Lower leg skin (tissue), 4 donors: ENCODE data around the gene UGT1A1. TPM values are rescaled to one million over a fixed set of nuclear protein-coding genes. Genes with fewer than 3 reads are reported as not detected.
A peak's percentile ranks its signal among the peaks of the same experiment; 100 is the strongest.

Experiments used
- DNase-seq, 2 donors: peaks; one replicate each; pipeline ENCODE4 v3.0.0-alpha.2; 2019; ENCODE audit warnings: low spot score in 2 of 2
- H3K4me3 ChIP-seq: fragments of 200-600 bp; sonication (generic); 2 replicates; pipeline ENCODE4 v1.5.1; 2017; ENCODE audit warnings: mild to moderate bottlenecking, low read depth; ENCODE audit not compliant: poor library complexity, severe bottlenecking
- CTCF ChIP-seq, 3 donors: fragments of 450-650 bp; IDR thresholded peaks; one replicate each; pipeline ENCODE4 v1.5.1; 2016; ENCODE audit warnings: antibody characterized with exemption in 3 of 3, mild to moderate bottlenecking in 3 of 3, moderate library complexity in 2 of 3
- POLR2A ChIP-seq, 2 donors: fragments of 450-650 bp; IDR thresholded peaks; one replicate each; pipeline ENCODE4 v1.6.1; 2016 to 2017; ENCODE audit warnings: antibody characterized with exemption in 2 of 2, mild to moderate bottlenecking in 1 of 2, moderate library complexity in 1 of 2
- WGBS, 2 donors: methylation state at CpG; one replicate each; pipeline ENCODE4 v1.1.5; 2018; 5-methylcytosine and 5-hydroxymethylcytosine counted together
- intact Hi-C: fragments of 100-400 bp; cut with DNase I; formaldehyde crosslinking; loops from one replicate; pipeline ENCODE4 v1.15.0; 2023; ENCODE audit warnings: low total_unique reads
- total RNA-seq, 4 donors: library from RNA; depleted of rRNA; stranded (reverse); fragments of >200 nt; gene quantifications; one replicate each; pipeline ENCODE4 v1.1.0, GENCODE V29; 2016

The UGT1A1 gene
- total RNA-seq, 4 donors from 2014 or later: 0.21 to 0.80 (median 0.36) TPM

- intact Hi-C loops: no loop called here
- H3K4me3 ChIP-seq: no peak overlapping the region
- no peak for DNase-seq
- WGBS, 2 donors: 88 to 95% methylated on average over 3 of the region's 3 CpGs
- TF ChIP-seq POLR2A (IDR thresholded peaks at IDR 0.05): no peak
- TF ChIP-seq CTCF (IDR thresholded peaks at IDR 0.05): no peak
Measured at GRCh38 chr2:233821196-233821595, 61.1 kb downstream of the UGT1A1 start.

- 84 to 96% methylated on average over 7 to 8 of the region's 8 CpGs for WGBS, 2 donors
- no peak overlapping the region for H3K4me3 ChIP-seq
- no peak for DNase-seq
- TF ChIP-seq CTCF (IDR thresholded peaks at IDR 0.05) (no peak), POLR2A (IDR thresholded peaks at IDR 0.05) (no peak)
- intact Hi-C loops: no loop called here
Measured at GRCh38 chr2:233821709-233822100, 61.6 kb downstream of the UGT1A1 start.

GRCh38 chr2:233822101-233822771 lies 62.2 kb downstream of the UGT1A1 start:
- 89 to 92% methylated on average over 15 of the region's 21 CpGs for WGBS, 2 donors
- TF ChIP-seq CTCF (IDR thresholded peaks at IDR 0.05) (no peak), POLR2A (IDR thresholded peaks at IDR 0.05) (no peak)
- DNase-seq: peak in 1 of 2 donors; percentile 74
- intact Hi-C loops: no loop called here
- H3K4me3 ChIP-seq: no peak overlapping the region

Other genes starting within 250 kb of the UGT1A1 start
- gene USP40, start 193.5 kb upstream of the UGT1A1 start, total RNA-seq: 10 to 100 TPM; 26.9 to 38.7 (median 37.4) TPM
- gene UGT1A8, start 142.6 kb upstream of the UGT1A1 start, total RNA-seq: not detected
- gene UGT1A10, start 123.8 kb upstream of the UGT1A1 start, total RNA-seq: under 1 TPM in 1 of 4 donors, not detected in 3; 0.36 TPM
- gene UGT1A9, start 88.4 kb upstream of the UGT1A1 start, total RNA-seq: not detected
- gene UGT1A7, start 78.4 kb upstream of the UGT1A1 start, total RNA-seq: 1 to 10 TPM in 2 of 4 donors, under 1 TPM in 2; 0.21 to 6.9 (median 1.6) TPM
- 10 to 100 TPM; 11.5 to 35.6 (median 14.4) TPM for gene UGT1A6, start 67.4 kb upstream of the UGT1A1 start, total RNA-seq
- gene UGT1A5, start 47.4 kb upstream of the UGT1A1 start, total RNA-seq: 1 to 10 TPM in 1 of 4 donors, under 1 TPM in 2, not detected in 1; 0.32 to 1.7 (median 0.80) TPM
- gene UGT1A4, start 41.5 kb upstream of the UGT1A1 start, total RNA-seq: 1 to 10 TPM; 1.0 to 2.9 (median 2.4) TPM
- gene UGT1A3, start 31.2 kb upstream of the UGT1A1 start, total RNA-seq: 1 to 10 TPM in 1 of 4 donors, under 1 TPM in 2, not detected in 1; 0.30 to 1.1 (median 0.54) TPM
- gene MROH2A, start 18.1 kb downstream of the UGT1A1 start, total RNA-seq: under 1 TPM in 2 of 4 donors, not detected in 2; 0.26 to 0.61 TPM
- 1 to 10 TPM; 1.2 to 4.4 (median 3.5) TPM for gene HJURP, start 94.3 kb downstream of the UGT1A1 start, total RNA-seq
- under 1 TPM in 2 of 4 donors, not detected in 2; 0.46 TPM for gene TRPM8, start 157.1 kb downstream of the UGT1A1 start, total RNA-seq